K562 (cell line): Measurements from ENCODE around the gene ZNF474. TPM values are rescaled to one million over a fixed set of nuclear protein-coding genes. Genes with fewer than 3 reads are reported as not detected.

Source experiments
- ARID2 ChIP-seq: fragments of 450-650 bp; IDR thresholded peaks from 2 replicates; pipeline ENCODE4 v1.6.1; 2017; ENCODE audit warnings: antibody characterized with exemption, mild to moderate bottlenecking
- ETS2 ChIP-seq: IDR thresholded peaks from 2 replicates; pipeline ENCODE4 v1.6.1; 2016; ENCODE audit warnings: borderline replicate concordance, missing genetic modification characterization, mild to moderate bottlenecking, moderate library complexity, missing compliant biosample characterization; ENCODE audit not compliant: poor library complexity, severe bottlenecking
- GTF3C2 ChIP-seq: IDR thresholded peaks from 3 replicates; pipeline ENCODE4 v1.6.1; 2011; ENCODE audit warnings: borderline replicate concordance, mild to moderate bottlenecking, moderate library complexity; ENCODE audit not compliant: insufficient read length; ENCODE audit errors: extremely low read depth
- JUNB ChIP-seq: fragments of 450-650 bp; formaldehyde crosslinking; conservative IDR thresholded peaks from 2 replicates; pipeline ENCODE4 v1.4.0; 2020; ENCODE audit warnings: mild to moderate bottlenecking
- NRF1 ChIP-seq, 2 experiments: fragments of 450-650 bp; IDR thresholded peaks in 1 of 2; conservative IDR thresholded peaks in 1 of 2; 2 replicates each; pipeline ENCODE4 v1.6.1; 2014; ENCODE audit warnings: mild to moderate bottlenecking in 2 of 2
- SAP30 ChIP-seq: fragments of 200-600 bp; sonication (generic); IDR thresholded peaks from 2 replicates; pipeline ENCODE4 v1.6.1; 2012; ENCODE audit warnings: borderline replicate concordance, low read depth, mild to moderate bottlenecking, moderate library complexity, low read length, control low read depth, inconsistent platforms; ENCODE audit not compliant: insufficient read depth, poor library complexity, severe bottlenecking
- SMAD2 ChIP-seq: fragments of 150-350 bp; IDR thresholded peaks from 2 replicates; pipeline ENCODE4 v1.6.1; 2014; ENCODE audit warnings: low read depth, mild to moderate bottlenecking, low read length
- ZBTB12 ChIP-seq: fragments of 250-450 bp; sonication (Bioruptor Pico); IDR thresholded peaks from 2 replicates; pipeline ENCODE4 v1.4.0; 2020
- ZNF277 ChIP-seq: fragments of 250-450 bp; sonication (Bioruptor Pico); IDR thresholded peaks from 2 replicates; pipeline ENCODE4 v1.8.0; 2022; ENCODE audit warnings: inconsistent platforms, mild to moderate bottlenecking, moderate library complexity, borderline replicate concordance
- ZNF280A ChIP-seq: fragments of 450-650 bp; IDR thresholded peaks from 2 replicates; pipeline ENCODE4 v1.6.1; 2018; ENCODE audit warnings: mild to moderate bottlenecking, low read depth; ENCODE audit not compliant: partially characterized antibody
- polyA plus RNA-seq, 8 experiments: library from polyadenylated mRNA; depleted of rRNA in 4 of 8; stranded (reverse) in 5 of 8; unstranded in 3 of 8; fragments of >200 nt; fragmentation: Nextera tagmentation in 2 of 8; fragmentation: Illumina TruSeq in 1 of 8; extraction: Ambion mirVana in 2 of 8; extraction: Trizol in 1 of 8; gene quantifications; 2 replicates each; pipeline versions ENCODE4 v1.2.1 to v1.2.3, GENCODE V29; 2011 to 2014; ENCODE audit warnings: inconsistent platforms in 1 of 8, missing spikeins in 1 of 8
- total RNA-seq, 7 experiments: library from RNA; depleted of rRNA in 6 of 7; stranded (reverse); fragments of >200 nt in 6 of 7; fragmentation: Illumina TruSeq in 2 of 7; extraction: Trizol in 2 of 7; gene quantifications; 2 replicates each; pipeline versions ENCODE4 v1.2.1 to v1.2.3, GENCODE V29; 2011 to 2021; ENCODE audit warnings: low replicate concordance in 1 of 7

Gene ZNF474
- total and polyA plus RNA-seq, 9 of the 15 experiments (the other 6 are each of a cell fraction or from before 2014, with no cell fraction given): 0.16 to 0.62 (median 0.39) TPM

GRCh38 chr5:122156724-122157325 is 27.5 kb downstream of the ZNF474 start (continued):
- TF ChIP-seq GTF3C2 (no peak), ZBTB12 (CRISPR knock-in tag) (no peak), ZNF280A (no peak), NRF1 (conservative IDR thresholded peaks at IDR 0.05 in 1 of 2, IDR thresholded peaks at IDR 0.05 in 1 of 2) (no peak), SAP30 (no peak), ZNF277 (CRISPR knock-in tag) (no peak), ARID2 (peak; percentile 89), JUNB (CRISPR knock-in tag) (no peak), SMAD2 (no peak), ETS2 (no peak)
- TF ChIP-seq, all 486 proteins: peak for 7
